Mesendoderm (in vitro differentiated cells): ENCODE results near the gene DNAAF3.

Experiments used
- DNase-seq: peaks from one replicate; pipeline ENCODE4 v3.0.0; 2013
- H2AK5ac ChIP-seq: 2 replicates; pipeline ENCODE4 v1.6.1; 2013; ENCODE audit warnings: low read length, inconsistent platforms
- H2BK120ac ChIP-seq: 2 replicates; pipeline ENCODE4 v1.6.1; 2013; ENCODE audit warnings: low read depth, mild to moderate bottlenecking, low read length, moderate library complexity, mixed read lengths
- H2BK15ac ChIP-seq: replicated peaks from 2 replicates; pipeline ENCODE4 v1.6.1; 2013; ENCODE audit warnings: low read depth, mild to moderate bottlenecking, moderate library complexity
- H2BK5ac ChIP-seq: 2 replicates; pipeline ENCODE4 v1.6.1; 2013; ENCODE audit warnings: low read length, inconsistent platforms
- H3K18ac ChIP-seq: 2 replicates; pipeline ENCODE4 v1.6.1; 2013; ENCODE audit warnings: mild to moderate bottlenecking, low read length, mixed read lengths
- H3K23ac ChIP-seq: one replicate; pipeline ENCODE4 v1.6.1; 2013; ENCODE audit warnings: low read length
- H3K27ac ChIP-seq: 2 replicates; pipeline ENCODE4 v1.5.1; 2013; ENCODE audit warnings: low read depth, mild to moderate bottlenecking, inconsistent platforms, low read length, moderate library complexity
- H3K27me3 ChIP-seq: 2 replicates; pipeline ENCODE4 v1.6.1; 2013; ENCODE audit warnings: low read length, control low read depth, mild to moderate bottlenecking, inconsistent platforms; ENCODE audit not compliant: insufficient read depth, poor library complexity
- H3K36me3 ChIP-seq: 2 replicates; pipeline ENCODE4 v1.6.1; 2013; ENCODE audit warnings: low read length, inconsistent platforms; ENCODE audit not compliant: control insufficient read depth, insufficient read depth
- H3K4ac ChIP-seq: one replicate; pipeline ENCODE4 v1.6.1; 2013; ENCODE audit warnings: low read depth, mild to moderate bottlenecking, low read length, moderate library complexity
- H3K4me1 ChIP-seq: 2 replicates; pipeline ENCODE4 v1.6.1; 2013; ENCODE audit warnings: low read depth, low read length, inconsistent platforms; ENCODE audit not compliant: control insufficient read depth
- H3K4me2 ChIP-seq: 2 replicates; pipeline ENCODE4 v1.6.1; 2013; ENCODE audit warnings: low read length
- H3K4me3 ChIP-seq: 2 replicates; pipeline ENCODE4 v1.5.1; 2013; ENCODE audit warnings: mild to moderate bottlenecking, low read length
- H3K56ac ChIP-seq: one replicate; pipeline ENCODE4 v1.6.1; 2013; ENCODE audit warnings: low read length
- H3K79me1 ChIP-seq: 2 replicates; pipeline ENCODE4 v1.6.1; 2013; ENCODE audit warnings: low read length, inconsistent platforms
- H3K79me2 ChIP-seq: 2 replicates; pipeline ENCODE4 v1.6.1; 2013; ENCODE audit warnings: mild to moderate bottlenecking, low read length; ENCODE audit not compliant: control insufficient read depth, insufficient read depth
- H3K9ac ChIP-seq: 2 replicates; pipeline ENCODE4 v1.6.1; 2013; ENCODE audit warnings: low read length, inconsistent platforms
- H4K5ac ChIP-seq: one replicate; pipeline ENCODE4 v1.6.1; 2013; ENCODE audit warnings: low read length
- H4K8ac ChIP-seq: one replicate; pipeline ENCODE4 v1.6.1; 2013; ENCODE audit warnings: low read depth, mild to moderate bottlenecking, control low read depth, low read length, moderate library complexity
- WGBS: extraction: QIAGEN DNeasy Blood & Tissue Kit; methylation state at CpG from one replicate; pipeline ENCODE4 v1.1.7; 2013; ENCODE audit warnings: low lambda C conversion rate, missing lambda C conversion rate; ENCODE audit not compliant: insufficient coverage; ENCODE audit errors: extremely low coverage; 5-methylcytosine and 5-hydroxymethylcytosine counted together

The DNAAF3 gene

GRCh38 chr19:55152017-55152416 lies 14.4 kb downstream of the DNAAF3 start:
- no peak overlapping the region for H2AK5ac ChIP-seq
- H2BK15ac ChIP-seq, result no peak overlapping the region
- H3K56ac ChIP-seq, result no peak overlapping the region
- H3K4ac ChIP-seq, result no peak overlapping the region
- H3K4me1 ChIP-seq, result no peaks in the 10 kb centered on the region
- H3K36me3 ChIP-seq, result no peaks in the 10 kb centered on the region
- H3K27me3 ChIP-seq, result no peaks in the 10 kb centered on the region
- no peak overlapping the region for H3K23ac ChIP-seq
- no peak overlapping the region for H2BK5ac ChIP-seq
- no peak for DNase-seq
- H3K4me3 ChIP-seq, result no peak overlapping the region
- no peaks in the 10 kb centered on the region for H3K79me1 ChIP-seq
- H3K4me2 ChIP-seq, result no peak overlapping the region
- no peak overlapping the region for H4K8ac ChIP-seq
- no peak overlapping the region for H3K27ac ChIP-seq
- no peak overlapping the region for H3K18ac ChIP-seq
- H3K79me2 ChIP-seq, result no peaks in the 10 kb centered on the region
- H2BK120ac ChIP-seq, result no peak overlapping the region
- H4K5ac ChIP-seq, result no peak overlapping the region
- no peak overlapping the region for H3K9ac ChIP-seq

GRCh38 chr19:55149078-55150003 lies 17.1 kb downstream of the DNAAF3 start, which contains the start of gene TNNT1:
Gene TNNT1, minus strand, starts transcription at chr19:55149206. Its CDS starts 2,049 bp downstream, at chr19:55147157.
- H3K4me1 ChIP-seq, result no peaks in the 10 kb centered on the region
- H3K79me2 ChIP-seq, result no peaks in the 10 kb centered on the region
- H4K8ac ChIP-seq, result no peak within 1 kb of the TSS
- H2BK5ac ChIP-seq, result no peak within 1 kb of the TSS
- peak; percentile 86 for DNase-seq
- H3K4me3 ChIP-seq, result no peak within 1 kb of the TSS
- H3K36me3 ChIP-seq, result no peaks in the 10 kb centered on the region
- no CpG with 5 or more reads among the region's 18 CpGs for WGBS
- H4K5ac ChIP-seq, result no peak within 1 kb of the TSS
- H3K79me1 ChIP-seq, result no peaks in the 10 kb centered on the region
- no peak within 1 kb of the TSS for H3K27ac ChIP-seq
- peak within 1 kb of the TSS; percentile 9 for H3K56ac ChIP-seq
- no peak within 1 kb of the TSS for H2BK120ac ChIP-seq
- no peak within 1 kb of the TSS for H3K9ac ChIP-seq
- no peak within 1 kb of the TSS for H3K4ac ChIP-seq
- H3K27me3 ChIP-seq, result no peaks in the 10 kb centered on the region
- H2AK5ac ChIP-seq, result no peak within 1 kb of the TSS
- H3K18ac ChIP-seq, result no peak within 1 kb of the TSS
- no peak within 1 kb of the TSS for H2BK15ac ChIP-seq
- no peak within 1 kb of the TSS for H3K4me2 ChIP-seq
- H3K23ac ChIP-seq, result peak within 1 kb of the TSS; percentile 66

- H3K4me3 ChIP-seq, result no peak overlapping the region
- no peaks in the 10 kb centered on the region for H3K36me3 ChIP-seq
- H4K5ac ChIP-seq, result no peak overlapping the region
- no peaks in the 10 kb centered on the region for H3K4me1 ChIP-seq
- no peak overlapping the region for H3K27ac ChIP-seq
- no peak overlapping the region for H2BK120ac ChIP-seq
- no peak overlapping the region for H3K4me2 ChIP-seq
- H3K79me2 ChIP-seq, result no peaks in the 10 kb centered on the region
- no peak overlapping the region for H2AK5ac ChIP-seq
- no peak overlapping the region for H3K23ac ChIP-seq
- peak overlapping the region; percentile 26 for H3K4ac ChIP-seq
- DNase-seq, result peak; percentile 54
- no CpG with 5 or more reads among the region's 9 CpGs for WGBS
- H3K27me3 ChIP-seq, result no peaks in the 10 kb centered on the region
- H3K9ac ChIP-seq, result no peak overlapping the region
- no peaks in the 10 kb centered on the region for H3K79me1 ChIP-seq
- no peak overlapping the region for H3K18ac ChIP-seq
- H2BK15ac ChIP-seq, result no peak overlapping the region
- H4K8ac ChIP-seq, result no peak overlapping the region
- no peak overlapping the region for H3K56ac ChIP-seq
- no peak overlapping the region for H2BK5ac ChIP-seq
Observed at GRCh38 chr19:55147545-55148251, 18.7 kb downstream of the DNAAF3 start.

- Histone ChIP-seq H3K4me2 (peak overlapping the region; percentile 59), H2BK5ac (no peak overlapping the region), H3K23ac (no peak overlapping the region), H2BK120ac (no peak overlapping the region), H3K18ac (peak overlapping the region; percentile 83), H2AK5ac (no peak overlapping the region), H3K36me3 (no peaks in the 10 kb centered on the region), H2BK15ac (no peak overlapping the region), H3K79me1 (no peaks in the 10 kb centered on the region), H3K27me3 (no peaks in the 10 kb centered on the region), H3K4ac (peak overlapping the region; percentile 46), H4K8ac (no peak overlapping the region), H3K27ac (no peak overlapping the region), H3K56ac (peak overlapping the region; percentile 80), H3K4me3 (peak overlapping the region; percentile 43), H4K5ac (no peak overlapping the region), H3K79me2 (no peaks in the 10 kb centered on the region), H3K4me1 (no peaks in the 10 kb centered on the region), H3K9ac (peak overlapping the region; percentile 65)
- WGBS, result no CpG with 5 or more reads among the region's 27 CpGs
- peak; percentile 97 for DNase-seq
Observed at GRCh38 chr19:55146705-55147273, 19.6 kb downstream of the DNAAF3 start.

GRCh38 chr19:55146078-55146704 lies 20.2 kb downstream of the DNAAF3 start:
- peak; percentile 82 for DNase-seq
- H4K5ac ChIP-seq, result no peak overlapping the region
- no peaks in the 10 kb centered on the region for H3K79me2 ChIP-seq
- no peak overlapping the region for H2AK5ac ChIP-seq
- no peaks in the 10 kb centered on the region for H3K36me3 ChIP-seq
- peak overlapping the region; percentile 80 for H3K56ac ChIP-seq
- no peak overlapping the region for H2BK5ac ChIP-seq
- peak overlapping the region; percentile 83 for H3K18ac ChIP-seq
- H3K4me2 ChIP-seq, result peak overlapping the region; percentile 59
- H3K4me3 ChIP-seq, result peak overlapping the region; percentile 43
- no peaks in the 10 kb centered on the region for H3K27me3 ChIP-seq
- H3K4ac ChIP-seq, result no peak overlapping the region
- H3K79me1 ChIP-seq, result no peaks in the 10 kb centered on the region
- peak overlapping the region; percentile 65 for H3K9ac ChIP-seq
- no peak overlapping the region for H3K27ac ChIP-seq
- WGBS, result no CpG with 5 or more reads among the region's 41 CpGs
- no peak overlapping the region for H2BK15ac ChIP-seq
- no peaks in the 10 kb centered on the region for H3K4me1 ChIP-seq
- H2BK120ac ChIP-seq, result no peak overlapping the region
- no peak overlapping the region for H3K23ac ChIP-seq
- no peak overlapping the region for H4K8ac ChIP-seq
